HEK293 (cell line): ENCODE data around the gene SAMD4A.
A peak's percentile ranks its signal among the peaks of the same experiment; 100 is the strongest.

Source experiments
- GLI4 ChIP-seq: fragments of 450-650 bp; formaldehyde crosslinking; IDR thresholded peaks from 2 replicates; pipeline ENCODE4 v1.5.1; 2016; ENCODE audit warnings: missing biosample characterization, missing genetic modification characterization
- KLF9 ChIP-seq: fragments of 450-650 bp; formaldehyde crosslinking; IDR thresholded peaks from 2 replicates; pipeline ENCODE4 v1.5.1; 2016; ENCODE audit warnings: missing biosample characterization, missing genetic modification characterization, low read depth
- SALL2 ChIP-seq: fragments of 450-650 bp; formaldehyde crosslinking; IDR thresholded peaks from 2 replicates; pipeline ENCODE4 v1.5.0; 2017; ENCODE audit warnings: missing biosample characterization, mild to moderate bottlenecking, missing genetic modification characterization, borderline replicate concordance
- TRIM28 ChIP-seq: IDR thresholded peaks from 2 replicates; pipeline ENCODE4 v1.6.1; 2011; ENCODE audit warnings: low read length, control low read depth, borderline replicate concordance
- ZBTB17 ChIP-seq: fragments of 450-650 bp; formaldehyde crosslinking; IDR thresholded peaks from 2 replicates; pipeline ENCODE4 v1.5.1; 2016; ENCODE audit warnings: missing biosample characterization, missing genetic modification characterization
- ZEB2 ChIP-seq: fragments of 450-650 bp; formaldehyde crosslinking; IDR thresholded peaks from 2 replicates; pipeline ENCODE4 v1.5.1; 2016; ENCODE audit warnings: missing biosample characterization, missing genetic modification characterization
- ZNF114 ChIP-seq: fragments of 450-650 bp; formaldehyde crosslinking; IDR thresholded peaks from 2 replicates; pipeline ENCODE4 v1.5.0; 2017; ENCODE audit warnings: missing biosample characterization, missing genetic modification characterization
- ZNF341 ChIP-seq: fragments of 450-650 bp; formaldehyde crosslinking; IDR thresholded peaks from 2 replicates; pipeline ENCODE4; 2016; ENCODE audit warnings: low read depth, missing biosample characterization, missing genetic modification characterization
- ZNF423 ChIP-seq: fragments of 450-650 bp; formaldehyde crosslinking; IDR thresholded peaks from 2 replicates; pipeline ENCODE4 v1.5.1; 2016; ENCODE audit warnings: missing biosample characterization, missing genetic modification characterization
- ZNF473 ChIP-seq: fragments of 450-650 bp; formaldehyde crosslinking; IDR thresholded peaks from 2 replicates; pipeline ENCODE4 v1.5.1; 2017; ENCODE audit warnings: missing biosample characterization, missing genetic modification characterization
- ZNF510 ChIP-seq: fragments of 450-650 bp; formaldehyde crosslinking; IDR thresholded peaks from 2 replicates; pipeline ENCODE4 v1.5.1; 2018; ENCODE audit warnings: mild to moderate bottlenecking, missing genetic modification characterization, missing biosample characterization; ENCODE audit not compliant: insufficient replicate concordance
- ZNF610 ChIP-seq: fragments of 450-650 bp; formaldehyde crosslinking; IDR thresholded peaks from 2 replicates; pipeline ENCODE4 v1.5.1; 2016; ENCODE audit warnings: missing biosample characterization, missing genetic modification characterization, borderline replicate concordance
- ZNF624 ChIP-seq: fragments of 450-650 bp; formaldehyde crosslinking; IDR thresholded peaks from 2 replicates; pipeline ENCODE4 v1.5.1; 2017; ENCODE audit warnings: missing biosample characterization, missing genetic modification characterization
- ZNF660 ChIP-seq: fragments of 450-650 bp; IDR thresholded peaks from 2 replicates; pipeline ENCODE4 v1.5.1; 2018; ENCODE audit warnings: missing biosample characterization, mild to moderate bottlenecking, missing genetic modification characterization
- ZXDB ChIP-seq: fragments of 450-650 bp; formaldehyde crosslinking; IDR thresholded peaks from 2 replicates; pipeline ENCODE4 v1.5.1; 2016; ENCODE audit warnings: missing biosample characterization, missing genetic modification characterization
- TF ChIP-seq, protein P1 (sequence below): fragments of 450-650 bp; formaldehyde crosslinking; IDR thresholded peaks from 2 replicates; pipeline ENCODE4 v1.5.1; 2016; ENCODE audit warnings: missing biosample characterization, missing genetic modification characterization
- TF ChIP-seq, protein P2 (sequence below): fragments of 450-650 bp; formaldehyde crosslinking; IDR thresholded peaks from 2 replicates; pipeline ENCODE4 v1.5.1; 2016; ENCODE audit warnings: missing biosample characterization, missing genetic modification characterization
- TF ChIP-seq, protein P3 (sequence below): fragments of 450-650 bp; formaldehyde crosslinking; IDR thresholded peaks from 2 replicates; pipeline ENCODE4 v1.5.1; 2016; ENCODE audit warnings: missing biosample characterization, missing genetic modification characterization
- TF ChIP-seq, protein P4 (sequence below): fragments of 450-650 bp; formaldehyde crosslinking; optimal IDR thresholded peaks from 2 replicates; pipeline ENCODE3; 2016; ENCODE audit warnings: missing biosample characterization, mild to moderate bottlenecking, missing genetic modification characterization

The SAMD4A gene

DNA sequence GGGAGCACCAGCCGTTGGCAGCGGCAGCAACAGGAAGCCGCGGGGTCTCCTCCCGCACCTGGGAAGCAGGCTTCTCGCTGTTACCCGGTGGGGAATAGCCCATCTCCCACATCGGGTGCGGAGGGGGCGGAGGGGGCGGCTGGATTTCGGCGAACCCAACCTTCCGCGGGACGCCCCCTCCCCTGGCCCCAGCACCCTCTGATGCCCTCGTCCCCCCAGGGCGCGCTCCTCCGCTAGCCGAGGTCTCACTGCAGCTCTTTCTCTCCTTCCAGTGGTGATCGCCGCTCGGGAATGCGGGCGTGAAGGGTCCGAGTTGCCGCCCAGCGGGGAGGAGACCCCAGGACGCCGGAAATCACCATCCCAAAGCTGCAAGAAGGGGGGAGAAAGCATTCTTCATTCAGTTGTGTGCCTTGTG lies 303 bp downstream of the SAMD4A start (continued):
- TF ChIP-seq, protein P1, sequence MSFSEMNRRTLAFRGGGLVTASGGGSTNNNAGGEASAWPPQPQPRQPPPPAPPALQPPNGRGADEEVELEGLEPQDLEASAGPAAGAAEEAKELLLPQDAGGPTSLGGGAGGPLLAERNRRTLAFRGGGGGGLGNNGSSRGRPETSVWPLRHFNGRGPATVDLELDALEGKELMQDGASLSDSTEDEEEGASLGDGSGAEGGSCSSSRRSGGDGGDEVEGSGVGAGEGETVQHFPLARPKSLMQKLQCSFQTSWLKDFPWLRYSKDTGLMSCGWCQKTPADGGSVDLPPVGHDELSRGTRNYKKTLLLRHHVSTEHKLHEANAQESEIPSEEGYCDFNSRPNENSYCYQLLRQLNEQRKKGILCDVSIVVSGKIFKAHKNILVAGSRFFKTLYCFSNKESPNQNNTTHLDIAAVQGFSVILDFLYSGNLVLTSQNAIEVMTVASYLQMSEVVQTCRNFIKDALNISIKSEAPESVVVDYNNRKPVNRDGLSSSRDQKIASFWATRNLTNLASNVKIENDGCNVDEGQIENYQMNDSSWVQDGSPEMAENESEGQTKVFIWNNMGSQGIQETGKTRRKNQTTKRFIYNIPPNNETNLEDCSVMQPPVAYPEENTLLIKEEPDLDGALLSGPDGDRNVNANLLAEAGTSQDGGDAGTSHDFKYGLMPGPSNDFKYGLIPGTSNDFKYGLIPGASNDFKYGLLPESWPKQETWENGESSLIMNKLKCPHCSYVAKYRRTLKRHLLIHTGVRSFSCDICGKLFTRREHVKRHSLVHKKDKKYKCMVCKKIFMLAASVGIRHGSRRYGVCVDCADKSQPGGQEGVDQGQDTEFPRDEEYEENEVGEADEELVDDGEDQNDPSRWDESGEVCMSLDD (tag by site-specific recombination): peak; percentile 7; the same call in 1 of the 2 replicates
- TF ChIP-seq SALL2 (tag by site-specific recombination) (no peak), ZNF423 (peak; percentile 43; the same call in 1 of the 2 replicates), ZEB2 (tag by site-specific recombination) (0 out of 2 replicates have a peak, but pooled peaks have one; percentile 45), ZNF341 (tag by site-specific recombination) (peak; percentile 97), ZXDB (tag by site-specific recombination) (peak; percentile 88), ZNF473 (tag by site-specific recombination) (no peak), ZNF660 (tag by site-specific recombination) (no peak), ZBTB17 (tag by site-specific recombination) (no peak), TRIM28 (no peak), ZNF610 (peak; percentile 12; the same call in 1 of the 2 replicates), ZNF510 (tag by site-specific recombination) (no peak), GLI4 (tag by site-specific recombination) (no peak), ZNF114 (tag by site-specific recombination) (no peak), ZNF624 (tag by site-specific recombination) (no peak), KLF9 (tag by site-specific recombination) (0 out of 2 replicates have a peak, but pooled peaks have one; percentile 16)
- TF ChIP-seq, protein P2, sequence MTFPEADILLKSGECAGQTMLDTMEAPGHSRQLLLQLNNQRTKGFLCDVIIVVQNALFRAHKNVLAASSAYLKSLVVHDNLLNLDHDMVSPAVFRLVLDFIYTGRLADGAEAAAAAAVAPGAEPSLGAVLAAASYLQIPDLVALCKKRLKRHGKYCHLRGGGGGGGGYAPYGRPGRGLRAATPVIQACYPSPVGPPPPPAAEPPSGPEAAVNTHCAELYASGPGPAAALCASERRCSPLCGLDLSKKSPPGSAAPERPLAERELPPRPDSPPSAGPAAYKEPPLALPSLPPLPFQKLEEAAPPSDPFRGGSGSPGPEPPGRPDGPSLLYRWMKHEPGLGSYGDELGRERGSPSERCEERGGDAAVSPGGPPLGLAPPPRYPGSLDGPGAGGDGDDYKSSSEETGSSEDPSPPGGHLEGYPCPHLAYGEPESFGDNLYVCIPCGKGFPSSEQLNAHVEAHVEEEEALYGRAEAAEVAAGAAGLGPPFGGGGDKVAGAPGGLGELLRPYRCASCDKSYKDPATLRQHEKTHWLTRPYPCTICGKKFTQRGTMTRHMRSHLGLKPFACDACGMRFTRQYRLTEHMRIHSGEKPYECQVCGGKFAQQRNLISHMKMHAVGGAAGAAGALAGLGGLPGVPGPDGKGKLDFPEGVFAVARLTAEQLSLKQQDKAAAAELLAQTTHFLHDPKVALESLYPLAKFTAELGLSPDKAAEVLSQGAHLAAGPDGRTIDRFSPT (tag by site-specific recombination): peak; percentile 52; the same call in 1 of the 2 replicates
- TF ChIP-seq, protein P3, sequence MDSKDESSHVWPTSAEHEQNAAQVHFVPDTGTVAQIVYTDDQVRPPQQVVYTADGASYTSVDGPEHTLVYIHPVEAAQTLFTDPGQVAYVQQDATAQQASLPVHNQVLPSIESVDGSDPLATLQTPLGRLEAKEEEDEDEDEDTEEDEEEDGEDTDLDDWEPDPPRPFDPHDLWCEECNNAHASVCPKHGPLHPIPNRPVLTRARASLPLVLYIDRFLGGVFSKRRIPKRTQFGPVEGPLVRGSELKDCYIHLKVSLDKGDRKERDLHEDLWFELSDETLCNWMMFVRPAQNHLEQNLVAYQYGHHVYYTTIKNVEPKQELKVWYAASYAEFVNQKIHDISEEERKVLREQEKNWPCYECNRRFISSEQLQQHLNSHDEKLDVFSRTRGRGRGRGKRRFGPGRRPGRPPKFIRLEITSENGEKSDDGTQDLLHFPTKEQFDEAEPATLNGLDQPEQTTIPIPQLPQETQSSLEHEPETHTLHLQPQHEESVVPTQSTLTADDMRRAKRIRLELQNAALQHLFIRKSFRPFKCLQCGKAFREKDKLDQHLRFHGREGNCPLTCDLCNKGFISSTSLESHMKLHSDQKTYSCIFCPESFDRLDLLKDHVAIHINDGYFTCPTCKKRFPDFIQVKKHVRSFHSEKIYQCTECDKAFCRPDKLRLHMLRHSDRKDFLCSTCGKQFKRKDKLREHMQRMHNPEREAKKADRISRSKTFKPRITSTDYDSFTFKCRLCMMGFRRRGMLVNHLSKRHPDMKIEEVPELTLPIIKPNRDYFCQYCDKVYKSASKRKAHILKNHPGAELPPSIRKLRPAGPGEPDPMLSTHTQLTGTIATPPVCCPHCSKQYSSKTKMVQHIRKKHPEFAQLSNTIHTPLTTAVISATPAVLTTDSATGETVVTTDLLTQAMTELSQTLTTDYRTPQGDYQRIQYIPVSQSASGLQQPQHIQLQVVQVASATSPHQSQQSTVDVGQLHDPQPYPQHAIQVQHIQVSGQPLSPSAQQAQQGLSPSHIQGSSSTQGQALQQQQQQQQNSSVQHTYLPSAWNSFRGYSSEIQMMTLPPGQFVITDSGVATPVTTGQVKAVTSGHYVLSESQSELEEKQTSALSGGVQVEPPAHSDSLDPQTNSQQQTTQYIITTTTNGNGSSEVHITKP (tag by site-specific recombination): peak; percentile 63
- TF ChIP-seq, protein P4, sequence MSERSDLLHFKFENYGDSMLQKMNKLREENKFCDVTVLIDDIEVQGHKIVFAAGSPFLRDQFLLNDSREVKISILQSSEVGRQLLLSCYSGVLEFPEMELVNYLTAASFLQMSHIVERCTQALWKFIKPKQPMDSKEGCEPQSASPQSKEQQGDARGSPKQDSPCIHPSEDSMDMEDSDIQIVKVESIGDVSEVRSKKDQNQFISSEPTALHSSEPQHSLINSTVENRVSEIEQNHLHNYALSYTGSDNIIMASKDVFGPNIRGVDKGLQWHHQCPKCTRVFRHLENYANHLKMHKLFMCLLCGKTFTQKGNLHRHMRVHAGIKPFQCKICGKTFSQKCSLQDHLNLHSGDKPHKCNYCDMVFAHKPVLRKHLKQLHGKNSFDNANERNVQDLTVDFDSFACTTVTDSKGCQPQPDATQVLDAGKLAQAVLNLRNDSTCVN (tag by site-specific recombination): peak; percentile 41
